Measurements from ENCODE around the gene MAP2K2.
A peak's percentile ranks its signal among the peaks of the same experiment; 100 is the strongest.

Gene MAP2K2

DNA sequence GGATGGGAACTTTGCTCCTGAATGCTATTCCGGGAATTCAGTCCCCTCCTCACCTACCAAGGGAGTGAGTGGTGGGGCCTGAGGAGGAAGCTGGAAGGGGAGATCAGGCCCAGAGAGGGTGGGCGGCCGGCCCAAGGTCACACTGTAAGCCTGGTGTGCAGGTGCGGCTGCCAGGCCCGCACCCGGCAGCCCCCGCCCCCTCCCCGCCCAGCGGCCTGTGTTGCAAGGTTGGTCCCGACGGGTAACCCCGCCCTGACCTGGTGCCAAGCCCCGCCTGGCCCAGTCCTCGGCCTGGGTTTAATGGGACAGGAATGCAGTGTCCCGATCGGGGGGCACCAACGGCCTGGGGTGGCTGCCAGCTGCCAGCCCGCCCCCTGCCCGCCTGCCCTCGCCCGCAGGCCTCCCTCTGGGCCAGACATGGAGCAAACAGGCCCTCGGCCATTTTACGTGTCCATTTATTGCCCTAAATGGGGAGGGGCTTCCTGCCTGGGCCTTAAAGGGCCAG is 62.7 kb downstream of the MAP2K2 start:
- H3K4me2 ChIP-seq (ENCODE audit: low read depth, low read length, poor library complexity, severe bottlenecking): peak overlapping the region; percentile 44
- TF ChIP-seq EZH2phosphoT487 (IDR thresholded peaks at IDR 0.05; ENCODE audit: borderline replicate concordance): no peak
- TF ChIP-seq, protein P1, sequence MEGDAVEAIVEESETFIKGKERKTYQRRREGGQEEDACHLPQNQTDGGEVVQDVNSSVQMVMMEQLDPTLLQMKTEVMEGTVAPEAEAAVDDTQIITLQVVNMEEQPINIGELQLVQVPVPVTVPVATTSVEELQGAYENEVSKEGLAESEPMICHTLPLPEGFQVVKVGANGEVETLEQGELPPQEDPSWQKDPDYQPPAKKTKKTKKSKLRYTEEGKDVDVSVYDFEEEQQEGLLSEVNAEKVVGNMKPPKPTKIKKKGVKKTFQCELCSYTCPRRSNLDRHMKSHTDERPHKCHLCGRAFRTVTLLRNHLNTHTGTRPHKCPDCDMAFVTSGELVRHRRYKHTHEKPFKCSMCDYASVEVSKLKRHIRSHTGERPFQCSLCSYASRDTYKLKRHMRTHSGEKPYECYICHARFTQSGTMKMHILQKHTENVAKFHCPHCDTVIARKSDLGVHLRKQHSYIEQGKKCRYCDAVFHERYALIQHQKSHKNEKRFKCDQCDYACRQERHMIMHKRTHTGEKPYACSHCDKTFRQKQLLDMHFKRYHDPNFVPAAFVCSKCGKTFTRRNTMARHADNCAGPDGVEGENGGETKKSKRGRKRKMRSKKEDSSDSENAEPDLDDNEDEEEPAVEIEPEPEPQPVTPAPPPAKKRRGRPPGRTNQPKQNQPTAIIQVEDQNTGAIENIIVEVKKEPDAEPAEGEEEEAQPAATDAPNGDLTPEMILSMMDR (conservative IDR thresholded peaks at IDR 0.05; ENCODE audit: low read length): no peak
- no peak overlapping the region for H2AFZ ChIP-seq (ENCODE audit: low read length)
- no peaks in the 10 kb centered on the region for H3K9me3 ChIP-seq (ENCODE audit: insufficient read depth, low read depth, low read length)
- H3K36me3 ChIP-seq (ENCODE audit: insufficient read depth, low read length): peaks cover 5% of the 10 kb centered on the region; the same call in 1 of the 2 replicates
- H3K9ac ChIP-seq (ENCODE audit: low read depth, low read length, poor library complexity, severe bottlenecking): no peak overlapping the region
- peaks cover 83% of the 10 kb centered on the region for H3K79me2 ChIP-seq (ENCODE audit: insufficient read depth, low read length)
- no peaks in the 10 kb centered on the region for H3K9me2 ChIP-seq (replicated peaks; ENCODE audit: low read depth, low read length)
- no peaks in the 10 kb centered on the region for H3K27me3 ChIP-seq (ENCODE audit: insufficient read depth, low read length, poor library complexity, severe bottlenecking)
- no peaks in the 10 kb centered on the region; the same call in 1 of the 2 replicates for H3F3A ChIP-seq (ENCODE audit: low read depth)
- peaks cover 81% of the 10 kb centered on the region for H4K20me1 ChIP-seq (ENCODE audit: insufficient read depth, low read length, poor library complexity, severe bottlenecking)
- H3K4me1 ChIP-seq (ENCODE audit: insufficient read depth, low read length, poor library complexity, severe bottlenecking): peaks cover 11% of the 10 kb centered on the region
- no peak overlapping the region for H3K4me3 ChIP-seq (ENCODE audit: low read length, poor library complexity, severe bottlenecking)

DNA sequence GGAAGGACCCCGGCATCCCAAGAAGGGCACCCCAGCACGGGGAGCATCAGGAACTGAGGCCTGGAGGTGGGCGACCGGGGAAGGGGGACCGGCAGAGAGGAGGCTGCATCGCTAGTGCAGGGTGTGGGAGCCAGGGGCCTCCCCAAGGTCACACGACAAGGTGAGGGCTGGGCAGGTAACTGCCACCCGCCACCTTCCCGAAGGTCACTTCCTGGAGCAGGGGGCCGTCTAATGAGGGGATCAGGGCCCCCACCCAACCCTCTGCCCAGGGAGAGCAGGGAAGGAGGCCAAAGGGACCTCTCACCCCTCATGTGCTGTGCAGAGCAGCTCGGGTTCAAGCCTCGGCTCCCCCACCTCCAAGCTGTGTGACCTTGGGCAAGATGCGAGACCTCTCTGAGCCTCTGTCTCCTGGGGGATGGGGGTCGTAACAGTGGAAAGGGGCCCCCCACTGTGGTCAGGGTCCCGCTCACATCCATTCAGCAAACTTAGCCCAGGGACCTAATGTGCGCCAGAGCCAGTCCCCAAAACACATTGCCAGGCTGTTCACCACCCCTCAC is 63.2 kb downstream of the MAP2K2 start:
- peaks cover 11% of the 10 kb centered on the region for H3K4me1 ChIP-seq (ENCODE audit: insufficient read depth, low read length, poor library complexity, severe bottlenecking)
- no peaks in the 10 kb centered on the region for H3K27me3 ChIP-seq (ENCODE audit: insufficient read depth, low read length, poor library complexity, severe bottlenecking)
- H3K79me2 ChIP-seq (ENCODE audit: insufficient read depth, low read length): peaks cover 89% of the 10 kb centered on the region
- no peak for TF ChIP-seq EZH2phosphoT487 (IDR thresholded peaks at IDR 0.05; ENCODE audit: borderline replicate concordance)
- no peaks in the 10 kb centered on the region for H3K9me2 ChIP-seq (replicated peaks; ENCODE audit: low read depth, low read length)
- no peak overlapping the region for H3K4me3 ChIP-seq (ENCODE audit: low read length, poor library complexity, severe bottlenecking)
- H3K9me3 ChIP-seq (ENCODE audit: insufficient read depth, low read depth, low read length): no peaks in the 10 kb centered on the region
- no peak overlapping the region for H2AFZ ChIP-seq (ENCODE audit: low read length)
- peaks cover 5% of the 10 kb centered on the region; the same call in 1 of the 2 replicates for H3K36me3 ChIP-seq (ENCODE audit: insufficient read depth, low read length)
- no peak overlapping the region for H3K9ac ChIP-seq (ENCODE audit: low read depth, low read length, poor library complexity, severe bottlenecking)
- H3F3A ChIP-seq (ENCODE audit: low read depth): no peaks in the 10 kb centered on the region; the same call in 1 of the 2 replicates
- no peak overlapping the region for H3K4me2 ChIP-seq (ENCODE audit: low read depth, low read length, poor library complexity, severe bottlenecking)
- peaks cover 84% of the 10 kb centered on the region for H4K20me1 ChIP-seq (ENCODE audit: insufficient read depth, low read length, poor library complexity, severe bottlenecking)

GRCh38 chr19:4059891-4060620 is 63.9 kb downstream of the MAP2K2 start:
- no peaks in the 10 kb centered on the region for H3K27me3 ChIP-seq (ENCODE audit: insufficient read depth, low read length, poor library complexity, severe bottlenecking)
- H3K4me1 ChIP-seq (ENCODE audit: insufficient read depth, low read length, poor library complexity, severe bottlenecking): peaks cover 11% of the 10 kb centered on the region
- H3K9me3 ChIP-seq (ENCODE audit: insufficient read depth, low read depth, low read length): no peaks in the 10 kb centered on the region
- H3K9ac ChIP-seq (ENCODE audit: low read depth, low read length, poor library complexity, severe bottlenecking): no peak overlapping the region
- H3K4me2 ChIP-seq (ENCODE audit: low read depth, low read length, poor library complexity, severe bottlenecking): no peak overlapping the region
- peaks cover 7% of the 10 kb centered on the region; the same call in 1 of the 2 replicates for H3K36me3 ChIP-seq (ENCODE audit: insufficient read depth, low read length)
- H4K20me1 ChIP-seq (ENCODE audit: insufficient read depth, low read length, poor library complexity, severe bottlenecking): peaks cover 85% of the 10 kb centered on the region
- no peak overlapping the region for H3K4me3 ChIP-seq (ENCODE audit: low read length, poor library complexity, severe bottlenecking)
- H3F3A ChIP-seq (ENCODE audit: low read depth): no peaks in the 10 kb centered on the region; the same call in 1 of the 2 replicates
- H3K79me2 ChIP-seq (ENCODE audit: insufficient read depth, low read length): peaks cover 88% of the 10 kb centered on the region
- no peaks in the 10 kb centered on the region for H3K9me2 ChIP-seq (replicated peaks; ENCODE audit: low read depth, low read length)
- no peak overlapping the region for H2AFZ ChIP-seq (ENCODE audit: low read length)
- TF ChIP-seq EZH2phosphoT487 (IDR thresholded peaks at IDR 0.05; ENCODE audit: borderline replicate concordance): no peak
- TF ChIP-seq, protein P1 (conservative IDR thresholded peaks at IDR 0.05; ENCODE audit: low read length): no peak

Data from Loucy (cell line).